HG02852 (cell line): ENCODE results near the gene SIK2.
"Not testable (repeated sequence)": the region's sequence is repeated elsewhere in the genome, so short reads cannot be mapped to it uniquely, and the experiment has no call there.

ENCODE experiments used
- ATAC-seq: cut with Tn5 transposase; IDR thresholded peaks from one replicate; pipeline ENCODE4 v1.9.1; 2021; ENCODE audit warnings: mild to moderate bottlenecking, moderate library complexity; ENCODE audit not compliant: unreplicated experiment

SIK2 gene

GRCh38 chr11:111623527-111624030, 21.3 kb downstream of the SIK2 start:
- peak; percentile 37 for ATAC-seq

DNA sequence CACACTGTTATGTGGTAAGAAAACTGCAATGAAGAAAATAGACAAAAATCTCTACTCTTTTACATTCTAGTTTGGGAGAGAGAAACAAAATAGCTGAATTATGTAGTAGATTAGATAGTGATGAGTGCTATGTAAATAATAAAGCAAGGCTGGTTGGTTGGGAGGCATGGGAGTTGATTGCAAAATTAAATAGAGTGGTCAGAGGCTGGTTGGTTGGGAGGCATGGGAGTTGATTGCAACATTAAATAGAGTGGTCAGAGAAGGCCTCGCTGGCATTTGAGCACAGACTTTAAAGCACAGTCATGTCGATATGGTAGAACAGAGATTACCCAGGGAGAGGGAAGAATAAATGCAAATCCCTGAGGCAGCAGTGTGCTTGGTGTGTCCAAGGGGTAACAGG, 22.4 kb downstream of the SIK2 start:
- no peak for ATAC-seq

DNA sequence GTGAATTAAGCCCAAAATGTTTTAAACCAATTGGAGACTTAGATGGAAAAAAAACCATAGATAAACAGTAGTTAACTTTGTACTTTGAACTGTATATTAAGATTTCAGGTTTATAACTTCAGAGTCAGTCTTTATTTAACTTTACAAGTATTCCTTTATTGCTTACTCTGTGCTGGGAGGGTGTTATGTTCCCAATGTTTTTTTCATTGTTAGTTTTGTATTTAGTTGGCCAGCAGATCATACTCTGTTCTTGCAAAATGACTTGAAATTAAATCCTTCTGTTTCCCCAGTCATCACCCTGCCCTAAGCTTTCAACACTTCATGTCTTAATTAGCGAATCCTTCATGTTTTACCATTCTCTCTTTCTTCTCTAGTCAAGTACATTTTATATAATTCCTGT, 25.3 kb downstream of the SIK2 start:
- ATAC-seq = no peak

DNA sequence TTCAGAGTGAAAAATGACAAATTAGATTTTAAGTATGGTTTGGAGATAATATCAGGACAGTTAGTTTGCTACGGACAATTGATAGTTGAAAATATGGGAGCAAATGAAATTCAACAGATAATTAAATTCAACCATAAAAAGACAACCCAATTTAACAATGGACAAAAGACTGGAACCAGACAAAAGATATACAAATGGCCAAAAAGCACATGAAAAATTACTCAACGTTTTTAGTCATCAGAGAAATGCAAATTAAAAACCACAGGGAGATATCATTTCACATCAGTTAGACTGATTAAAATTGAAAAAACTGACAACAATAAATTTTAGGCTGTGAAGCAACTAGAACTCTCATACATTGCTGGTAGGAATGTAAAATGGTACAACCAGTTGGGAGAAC, 27.2 kb downstream of the SIK2 start:
- ATAC-seq = no peak

DNA sequence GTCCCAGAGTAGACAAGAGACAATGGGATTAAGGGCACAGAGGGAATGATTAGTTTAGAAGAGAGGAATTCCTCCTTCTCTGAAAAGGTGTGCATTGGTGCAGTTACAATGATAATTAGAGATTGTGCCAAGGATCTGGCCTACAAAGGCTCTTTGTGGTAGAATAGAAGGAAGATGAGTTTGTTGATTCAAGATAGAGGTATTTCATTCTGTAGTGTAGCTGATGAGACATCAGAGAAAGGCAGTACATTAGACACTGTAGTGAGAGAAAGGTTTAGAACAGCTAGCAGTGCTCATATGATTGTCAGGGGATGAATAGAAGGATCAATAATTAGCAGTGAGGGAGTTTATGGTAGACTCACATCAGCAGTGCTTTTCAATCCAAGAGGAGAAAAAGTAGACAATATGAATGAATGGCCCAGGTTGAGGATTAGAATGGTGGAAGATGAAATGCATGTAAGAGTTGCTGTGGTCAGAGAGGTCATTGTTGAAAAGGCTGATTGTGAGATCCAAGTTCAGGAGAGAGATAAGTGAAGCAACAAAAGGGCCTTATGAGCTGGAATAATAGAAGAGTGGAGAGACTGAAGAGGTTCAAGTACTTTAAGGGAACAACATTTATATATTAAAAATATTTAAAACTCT, 28.9 kb downstream of the SIK2 start:
- no peak for ATAC-seq

DNA sequence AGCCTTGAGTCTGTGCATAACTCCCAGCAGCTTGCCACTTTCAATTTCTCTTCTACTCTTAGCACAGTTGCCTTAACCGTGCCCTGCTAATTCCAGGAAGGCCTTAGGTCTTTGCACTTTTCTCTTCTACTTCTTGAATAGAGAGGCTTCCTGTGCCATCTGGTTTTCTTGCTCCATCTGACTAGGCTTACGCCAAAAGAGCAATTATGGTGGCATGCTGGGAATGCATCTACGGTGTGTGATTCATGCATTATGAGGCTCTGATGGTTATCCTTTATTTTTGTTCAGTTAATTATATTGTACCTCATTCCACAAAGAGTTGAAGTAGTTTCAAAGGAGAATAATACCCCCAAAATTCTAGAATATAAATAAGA, 29.4 kb downstream of the SIK2 start:
- ATAC-seq = no peak

DNA sequence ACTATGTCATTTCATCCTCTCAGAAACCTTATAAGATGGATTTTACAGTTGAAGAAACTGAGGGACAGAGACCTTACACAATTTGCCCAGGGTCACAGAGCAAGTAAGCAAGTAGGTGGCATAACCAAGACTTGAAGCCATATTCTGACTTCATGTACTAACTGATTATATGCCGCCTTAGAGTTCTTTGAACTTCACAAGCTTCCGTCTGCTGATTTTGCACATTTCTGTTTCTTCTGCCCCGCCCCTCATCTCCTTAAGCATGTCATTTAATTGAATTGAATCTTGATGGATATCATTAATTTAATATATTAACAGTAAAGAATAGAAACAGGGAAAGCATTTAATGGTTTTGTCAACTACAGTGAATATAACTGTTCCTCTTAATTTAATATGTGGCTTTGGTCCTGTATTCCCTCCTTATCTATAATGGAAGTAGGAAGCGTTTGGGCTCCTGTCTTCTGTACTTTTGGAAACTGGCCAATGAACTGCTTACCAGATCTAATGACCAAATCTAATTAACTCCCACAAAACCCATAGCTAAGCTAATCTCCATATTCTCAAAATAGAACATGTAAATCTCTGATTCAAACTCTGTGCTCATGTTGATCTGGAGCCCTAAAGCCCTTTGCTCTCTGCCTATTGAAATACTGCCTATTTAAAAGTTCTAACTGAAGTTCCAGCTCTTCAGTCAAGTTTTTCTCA, 30.4 kb downstream of the SIK2 start:
- ATAC-seq = no peak

GRCh38 chr11:111633248-111633647, 31.0 kb downstream of the SIK2 start:
- no peak for ATAC-seq

- no peak for ATAC-seq
Measured at GRCh38 chr11:111633756-111634362, 31.6 kb downstream of the SIK2 start.

DNA sequence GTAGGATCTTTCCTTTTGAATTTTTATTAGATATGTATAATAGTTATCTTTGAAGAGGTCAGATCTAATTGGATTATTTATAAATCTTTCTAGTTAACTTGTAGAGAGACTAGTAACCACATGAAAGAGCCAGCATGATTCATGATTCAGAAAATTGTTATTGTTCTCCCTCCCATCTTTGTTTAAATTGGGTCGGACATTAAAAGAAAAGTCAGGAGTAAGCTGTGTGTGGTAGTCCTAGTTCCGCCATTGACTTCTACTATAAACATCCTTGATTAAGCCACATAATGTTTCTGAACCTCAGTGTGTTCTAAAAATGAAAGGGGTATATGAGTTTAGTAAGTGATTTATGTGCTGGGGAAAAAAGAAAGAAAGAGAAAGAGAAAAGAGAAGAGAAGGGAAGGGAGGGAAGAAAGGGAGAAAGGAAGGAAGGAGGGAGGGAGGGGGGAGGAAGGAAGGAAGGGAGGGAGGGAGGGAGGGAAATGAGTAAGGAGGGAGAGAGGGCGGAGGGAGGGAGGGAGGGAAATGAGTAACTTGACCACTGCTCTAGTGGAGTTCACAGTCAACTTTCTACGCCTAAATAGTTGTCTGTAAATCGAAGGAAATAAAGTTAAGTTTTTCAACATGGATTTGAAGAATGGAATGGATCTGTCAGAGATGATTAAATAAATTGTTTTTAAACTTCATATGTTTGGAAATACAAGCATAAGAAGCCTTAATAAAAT, 32.9 kb downstream of the SIK2 start:
- ATAC-seq = no peak

DNA sequence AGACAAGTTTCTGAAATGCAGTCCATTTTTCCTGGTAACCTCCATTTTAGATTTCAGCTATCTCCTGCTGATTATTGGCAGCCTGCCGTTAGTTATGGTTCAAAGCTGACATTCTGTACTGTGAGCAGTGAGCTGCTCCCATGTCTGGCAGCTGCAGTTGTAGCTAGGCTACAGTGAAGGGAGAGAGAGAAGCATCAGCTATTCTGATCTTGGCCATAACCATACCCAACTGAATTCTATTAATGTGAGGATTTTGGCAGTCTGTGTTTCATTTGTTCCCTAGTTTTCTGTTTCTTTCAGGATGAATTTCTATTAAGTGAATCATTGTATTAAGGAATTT, 33.4 kb downstream of the SIK2 start:
- no peak for ATAC-seq

DNA sequence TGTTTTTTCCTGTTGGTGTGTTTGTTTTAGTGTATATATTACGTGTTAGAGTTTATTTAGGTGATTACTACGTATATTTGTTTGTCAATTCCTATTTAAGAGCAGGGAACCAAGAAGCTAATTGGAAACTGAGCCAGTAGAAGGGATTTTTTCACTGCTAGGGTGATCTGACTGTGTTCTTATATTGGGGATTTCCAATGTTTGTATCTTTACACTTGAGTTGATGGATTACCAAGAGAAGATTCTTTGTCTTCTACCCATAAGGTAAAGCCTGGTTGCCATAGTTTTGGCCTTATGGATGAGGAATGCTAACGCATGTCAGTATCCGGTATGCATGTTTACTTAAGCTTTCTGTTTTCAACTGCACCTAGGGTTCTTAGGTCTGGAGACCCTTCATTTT, 35.6 kb downstream of the SIK2 start:
- peak; percentile 56 for ATAC-seq

DNA sequence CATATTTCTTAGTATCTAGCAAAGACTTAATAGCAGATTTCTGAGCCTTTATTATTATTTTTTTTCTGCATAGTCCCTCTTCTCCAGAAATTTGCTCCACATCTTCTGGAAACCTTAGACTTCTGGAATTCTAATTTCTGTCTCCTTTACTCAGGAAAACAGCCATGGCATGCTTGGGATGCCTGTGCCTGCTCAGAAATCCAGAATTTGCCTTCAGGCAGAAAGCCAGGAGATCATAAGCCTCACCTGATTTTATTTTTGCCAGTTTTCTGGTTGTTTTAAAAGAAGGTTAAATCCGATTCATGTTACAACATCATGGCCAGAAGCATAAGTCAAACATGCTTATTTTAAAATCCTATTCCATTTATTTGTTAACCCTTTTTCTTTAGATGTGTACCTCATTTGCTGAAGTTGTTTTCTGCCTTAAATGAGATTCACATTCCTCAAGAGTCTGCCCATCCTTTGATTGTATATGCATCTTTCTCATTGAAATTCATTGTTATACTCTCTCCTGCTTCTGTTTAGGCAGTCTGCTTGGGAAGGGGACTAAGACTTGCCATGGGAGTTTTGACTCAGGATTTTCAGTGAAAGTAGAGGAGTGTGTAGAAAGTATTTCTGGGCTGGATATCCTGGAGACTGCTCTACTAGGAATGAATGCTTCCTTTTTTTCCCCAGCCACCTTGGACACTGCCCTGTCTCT, 37.1 kb downstream of the SIK2 start:
- no peak for ATAC-seq

- no peak for ATAC-seq
Measured at GRCh38 chr11:111641339-111642015, 39.2 kb downstream of the SIK2 start.

DNA sequence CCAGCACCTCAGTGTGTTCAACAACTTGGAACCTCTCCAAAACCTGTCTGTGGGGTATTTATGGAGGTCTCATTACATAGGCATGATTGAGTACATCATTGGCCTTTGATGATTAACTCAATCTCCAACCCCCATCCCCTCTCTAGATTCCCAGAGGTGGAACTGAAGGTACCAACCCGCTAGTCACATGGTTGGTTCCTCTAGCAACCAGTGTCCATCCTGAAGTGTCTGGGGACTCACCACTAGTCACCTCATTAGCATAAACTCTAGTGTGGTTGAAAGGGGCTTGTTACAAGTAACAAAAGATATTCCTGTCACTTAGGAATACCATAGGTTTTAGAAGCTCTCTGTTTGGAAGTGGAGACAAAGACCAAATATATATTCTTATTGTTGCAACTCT, 40.3 kb downstream of the SIK2 start:
- no peak for ATAC-seq

DNA sequence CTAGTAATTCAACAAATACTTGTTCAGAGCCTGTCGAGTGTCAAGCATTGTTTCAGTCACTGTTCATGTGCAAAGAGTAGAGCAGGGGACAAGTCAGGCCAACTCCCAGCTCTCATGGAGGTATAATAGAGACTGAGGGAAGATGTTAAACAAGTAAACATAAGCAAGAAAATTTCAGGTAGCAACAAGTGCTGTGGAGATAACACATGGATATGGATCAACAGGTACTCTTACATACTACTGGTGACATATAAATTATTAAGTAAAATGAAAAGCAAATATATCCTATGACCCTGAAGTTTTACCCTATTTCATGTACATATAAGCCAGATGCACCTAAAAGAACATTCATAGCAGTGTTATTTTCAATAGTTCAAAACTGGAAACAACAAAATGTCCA, 42.7 kb downstream of the SIK2 start:
- ATAC-seq = no peak

DNA sequence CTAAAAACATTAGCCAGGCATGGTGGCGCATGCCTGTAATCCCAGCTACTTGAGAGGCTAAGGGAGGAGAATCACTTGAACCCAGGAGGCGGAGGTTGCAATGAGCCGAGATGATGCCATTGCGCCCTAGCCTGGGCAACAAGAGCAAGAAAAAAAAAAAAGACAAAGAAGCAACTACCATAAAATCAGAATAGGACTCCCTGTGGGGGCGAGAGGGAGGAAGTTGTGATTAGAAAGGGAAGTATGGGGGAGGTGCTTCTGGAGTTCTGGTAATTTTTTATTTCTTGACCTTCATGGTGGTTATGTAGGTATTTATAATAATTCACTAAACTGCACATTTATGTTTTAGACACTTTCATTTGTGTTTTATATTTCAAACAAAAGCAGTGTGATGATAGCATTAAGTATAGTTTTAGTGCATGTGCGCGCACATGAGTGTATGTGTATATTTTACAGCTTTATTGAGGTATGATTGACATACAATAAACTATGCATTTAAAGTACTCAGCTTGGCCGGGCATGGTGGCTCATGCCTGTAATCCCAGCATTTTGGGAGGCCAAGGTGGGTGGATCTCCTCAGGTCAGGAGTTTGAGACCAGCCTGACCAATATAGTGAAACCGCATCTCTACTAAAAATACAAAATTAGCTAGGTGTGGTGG, 43.5 kb downstream of the SIK2 start:
- ATAC-seq = no peak

DNA sequence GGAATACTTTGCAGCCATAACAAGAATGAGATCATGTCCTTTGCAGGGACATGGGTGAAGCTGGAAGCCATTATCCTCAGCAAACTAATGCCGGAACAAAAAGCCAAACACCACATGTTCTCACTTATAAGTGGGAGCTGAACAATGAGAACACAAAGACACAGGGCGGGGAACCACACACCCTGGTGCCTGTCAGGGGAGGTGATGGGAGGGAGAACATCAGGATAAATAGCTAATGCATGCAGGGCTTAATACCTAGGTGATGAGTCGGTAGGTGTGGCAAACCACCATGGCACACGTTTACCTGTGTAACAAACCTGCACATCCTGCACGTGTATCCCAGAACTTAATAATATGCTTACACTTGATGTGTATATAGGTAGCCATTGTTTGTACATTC, 49.1 kb downstream of the SIK2 start:
- ATAC-seq = not testable (repeated sequence)

DNA sequence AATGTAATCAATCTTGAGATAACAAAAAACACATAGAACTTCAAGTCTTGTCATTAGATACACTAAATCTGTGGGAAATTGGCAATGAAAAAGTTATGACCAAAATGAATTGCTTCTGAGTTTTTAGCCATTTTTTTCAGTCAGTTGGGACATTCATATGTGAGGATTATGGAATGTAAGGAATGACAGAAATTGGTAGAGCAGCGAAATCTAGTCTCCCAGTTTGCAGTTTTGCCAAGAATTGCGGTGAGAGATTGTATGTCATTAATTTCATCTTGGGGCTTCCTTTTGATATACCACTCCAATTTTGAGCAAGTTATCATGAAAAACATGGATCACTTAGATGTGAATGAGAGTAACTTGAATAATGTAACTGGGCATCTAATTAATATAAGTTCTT, 49.9 kb downstream of the SIK2 start:
- ATAC-seq = no peak

- no peak for ATAC-seq
Measured at GRCh38 chr11:111654601-111655000, 52.4 kb downstream of the SIK2 start.
